ENCODE measurements around the gene SALL3.

The SALL3 gene

GRCh38 chr18:78996741-78997490 lies 17.3 kb downstream of the SALL3 start:
- Histone ChIP-seq H3K9ac (ENCODE audit: low read length) (no peak overlapping the region), H3K36me3 (ENCODE audit: control insufficient read depth, low read depth, low read length) (peaks cover 61% of the 10 kb centered on the region), H3K27me3 (ENCODE audit: control insufficient read depth, insufficient read depth, low read length) (no peaks in the 10 kb centered on the region), H3K4me1 (ENCODE audit: control insufficient read depth, low read depth, low read length) (no peaks in the 10 kb centered on the region), H3K4me3 (ENCODE audit: low read length) (no peak overlapping the region), H3K27ac (ENCODE audit: low read length) (no peak overlapping the region), H3K9me3 (ENCODE audit: control insufficient read depth, low read depth, low read length) (no peaks in the 10 kb centered on the region)

GRCh38 chr18:78998371-78999071 lies 18.9 kb downstream of the SALL3 start:
- H3K27ac ChIP-seq (ENCODE audit: low read length) = no peak overlapping the region
- no peak overlapping the region for H3K9ac ChIP-seq (ENCODE audit: low read length)
- H3K27me3 ChIP-seq (ENCODE audit: control insufficient read depth, insufficient read depth, low read length) = no peaks in the 10 kb centered on the region
- H3K4me3 ChIP-seq (ENCODE audit: low read length) = no peak overlapping the region
- no peaks in the 10 kb centered on the region for H3K4me1 ChIP-seq (ENCODE audit: control insufficient read depth, low read depth, low read length)
- peaks cover 67% of the 10 kb centered on the region for H3K36me3 ChIP-seq (ENCODE audit: control insufficient read depth, low read depth, low read length)
- H3K9me3 ChIP-seq (ENCODE audit: control insufficient read depth, low read depth, low read length) = no peaks in the 10 kb centered on the region

DNA sequence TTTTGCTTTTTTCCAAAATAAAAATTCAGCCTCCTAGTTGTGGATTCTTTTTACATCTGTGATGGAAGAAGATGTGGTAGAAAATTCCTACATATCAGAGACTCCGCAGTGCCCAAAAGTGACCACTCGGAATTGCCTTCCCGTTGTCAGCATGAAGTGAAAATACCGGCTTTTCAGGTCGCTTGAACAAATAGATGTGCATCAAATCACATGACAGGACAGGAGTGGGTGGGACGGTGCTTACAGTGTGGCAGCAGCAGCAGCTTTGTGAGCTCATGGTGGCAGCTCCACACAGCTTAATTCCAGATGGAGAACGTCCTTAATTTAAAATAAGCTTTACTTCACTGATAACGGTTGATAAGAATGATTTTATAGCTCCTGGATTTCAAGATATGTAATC lies 20.3 kb downstream of the SALL3 start:
- no peaks in the 10 kb centered on the region for H3K4me1 ChIP-seq (ENCODE audit: control insufficient read depth, low read depth, low read length)
- no peaks in the 10 kb centered on the region for H3K9me3 ChIP-seq (ENCODE audit: control insufficient read depth, low read depth, low read length)
- no peaks in the 10 kb centered on the region for H3K27me3 ChIP-seq (ENCODE audit: control insufficient read depth, insufficient read depth, low read length)
- H3K9ac ChIP-seq (ENCODE audit: low read length) = no peak overlapping the region
- no peak overlapping the region for H3K4me3 ChIP-seq (ENCODE audit: low read length)
- no peak overlapping the region for H3K27ac ChIP-seq (ENCODE audit: low read length)
- H3K36me3 ChIP-seq (ENCODE audit: control insufficient read depth, low read depth, low read length) = peaks cover 59% of the 10 kb centered on the region

GRCh38 chr18:79000997-79001396 lies 21.4 kb downstream of the SALL3 start:
- Histone ChIP-seq H3K27ac (ENCODE audit: low read length) (no peak overlapping the region), H3K36me3 (ENCODE audit: control insufficient read depth, low read depth, low read length) (peaks cover 49% of the 10 kb centered on the region)

GRCh38 chr18:79005653-79006052 lies 26.0 kb downstream of the SALL3 start:
- Histone ChIP-seq H3K36me3 (ENCODE audit: control insufficient read depth, low read depth, low read length) (peaks cover 11% of the 10 kb centered on the region), H3K9ac (ENCODE audit: low read length) (no peak overlapping the region), H3K4me3 (ENCODE audit: low read length) (no peak overlapping the region), H3K9me3 (ENCODE audit: control insufficient read depth, low read depth, low read length) (no peaks in the 10 kb centered on the region), H3K27ac (ENCODE audit: low read length) (no peak overlapping the region), H3K27me3 (ENCODE audit: control insufficient read depth, insufficient read depth, low read length) (no peaks in the 10 kb centered on the region), H3K4me1 (ENCODE audit: control insufficient read depth, low read depth, low read length) (no peaks in the 10 kb centered on the region)

More at GRCh38 chr18:79000997-79001396, 21.4 kb downstream of the SALL3 start:
- Histone ChIP-seq H3K4me1 (ENCODE audit: control insufficient read depth, low read depth, low read length) (no peaks in the 10 kb centered on the region), H3K27me3 (ENCODE audit: control insufficient read depth, insufficient read depth, low read length) (no peaks in the 10 kb centered on the region), H3K4me3 (ENCODE audit: low read length) (no peak overlapping the region), H3K9me3 (ENCODE audit: control insufficient read depth, low read depth, low read length) (no peaks in the 10 kb centered on the region), H3K9ac (ENCODE audit: low read length) (no peak overlapping the region)

DNA sequence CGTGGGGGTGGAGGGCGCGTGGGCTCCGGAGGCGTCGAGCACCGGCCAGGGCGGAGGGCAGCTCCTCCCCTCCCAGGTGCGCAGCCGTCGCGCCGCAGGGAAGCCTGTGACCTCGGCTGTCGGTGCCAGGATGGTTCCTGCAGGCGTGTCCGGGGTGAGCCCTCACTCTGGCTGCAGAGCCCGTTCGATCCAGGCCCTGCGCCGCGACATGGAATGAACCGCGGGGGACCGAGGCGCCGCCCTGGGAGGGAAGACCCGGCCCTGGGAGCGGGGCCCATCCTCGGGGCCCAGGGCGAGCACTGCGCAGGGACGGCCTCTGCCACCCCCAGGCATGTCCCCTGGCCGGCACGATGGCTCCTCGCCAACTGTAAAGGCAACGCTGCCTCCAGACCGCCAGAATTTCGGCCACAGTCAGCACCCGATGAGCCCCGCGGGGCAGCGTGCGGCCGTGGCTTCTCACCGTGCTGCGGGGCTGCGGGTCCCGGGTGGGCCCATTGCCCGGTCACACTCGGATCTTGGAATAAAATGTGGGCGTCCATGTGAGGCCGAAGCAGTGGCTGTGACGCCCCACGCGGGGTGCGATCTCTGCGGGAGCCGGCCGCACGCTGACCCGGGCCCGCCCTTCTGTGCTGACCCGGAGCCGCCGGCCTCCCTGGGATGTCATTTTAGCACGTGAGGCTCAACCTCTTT lies 26.6 kb downstream of the SALL3 start:
- no peak overlapping the region for H3K4me3 ChIP-seq (ENCODE audit: low read length)
- no peaks in the 10 kb centered on the region for H3K9me3 ChIP-seq (ENCODE audit: control insufficient read depth, low read depth, low read length)
- H3K9ac ChIP-seq (ENCODE audit: low read length) = no peak overlapping the region
- H3K4me1 ChIP-seq (ENCODE audit: control insufficient read depth, low read depth, low read length) = no peaks in the 10 kb centered on the region
- H3K27ac ChIP-seq (ENCODE audit: low read length) = no peak overlapping the region
- H3K27me3 ChIP-seq (ENCODE audit: control insufficient read depth, insufficient read depth, low read length) = no peaks in the 10 kb centered on the region
- H3K36me3 ChIP-seq (ENCODE audit: control insufficient read depth, low read depth, low read length) = peaks cover 11% of the 10 kb centered on the region

DNA sequence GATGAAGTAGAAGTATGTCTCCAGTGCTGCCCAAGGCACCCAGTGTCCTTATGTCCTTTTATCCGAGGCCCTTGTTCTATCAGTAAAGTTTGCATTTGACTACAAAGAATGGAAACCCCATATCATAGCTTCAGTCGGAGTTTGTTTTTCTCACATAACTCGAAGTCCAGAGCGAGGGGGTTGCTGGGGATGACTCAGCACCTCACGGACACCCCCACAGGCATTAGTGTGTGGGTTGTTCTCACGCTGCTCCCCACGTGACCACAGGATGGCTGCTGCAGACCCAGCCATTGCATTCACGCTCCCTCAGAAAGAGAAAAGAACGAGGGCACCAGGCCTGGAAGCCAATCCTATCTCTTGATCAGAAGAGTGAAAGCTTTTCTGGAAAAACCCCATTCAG lies 27.8 kb downstream of the SALL3 start:
- H3K4me1 ChIP-seq (ENCODE audit: control insufficient read depth, low read depth, low read length) = no peaks in the 10 kb centered on the region
- no peaks in the 10 kb centered on the region for H3K27me3 ChIP-seq (ENCODE audit: control insufficient read depth, insufficient read depth, low read length)
- H3K36me3 ChIP-seq (ENCODE audit: control insufficient read depth, low read depth, low read length) = peaks cover 9% of the 10 kb centered on the region
- no peaks in the 10 kb centered on the region for H3K9me3 ChIP-seq (ENCODE audit: control insufficient read depth, low read depth, low read length)
- no peak overlapping the region for H3K27ac ChIP-seq (ENCODE audit: low read length)
- no peak overlapping the region for H3K4me3 ChIP-seq (ENCODE audit: low read length)
- H3K9ac ChIP-seq (ENCODE audit: low read length) = no peak overlapping the region

GRCh38 chr18:79008356-79008940 lies 28.8 kb downstream of the SALL3 start:
- no peaks in the 10 kb centered on the region for H3K9me3 ChIP-seq (ENCODE audit: control insufficient read depth, low read depth, low read length)
- no peak overlapping the region for H3K4me3 ChIP-seq (ENCODE audit: low read length)
- H3K27ac ChIP-seq (ENCODE audit: low read length) = no peak overlapping the region
- no peaks in the 10 kb centered on the region for H3K27me3 ChIP-seq (ENCODE audit: control insufficient read depth, insufficient read depth, low read length)
- no peak overlapping the region for H3K9ac ChIP-seq (ENCODE audit: low read length)
- H3K4me1 ChIP-seq (ENCODE audit: control insufficient read depth, low read depth, low read length) = no peaks in the 10 kb centered on the region
- no peaks in the 10 kb centered on the region for H3K36me3 ChIP-seq (ENCODE audit: control insufficient read depth, low read depth, low read length)

DNA sequence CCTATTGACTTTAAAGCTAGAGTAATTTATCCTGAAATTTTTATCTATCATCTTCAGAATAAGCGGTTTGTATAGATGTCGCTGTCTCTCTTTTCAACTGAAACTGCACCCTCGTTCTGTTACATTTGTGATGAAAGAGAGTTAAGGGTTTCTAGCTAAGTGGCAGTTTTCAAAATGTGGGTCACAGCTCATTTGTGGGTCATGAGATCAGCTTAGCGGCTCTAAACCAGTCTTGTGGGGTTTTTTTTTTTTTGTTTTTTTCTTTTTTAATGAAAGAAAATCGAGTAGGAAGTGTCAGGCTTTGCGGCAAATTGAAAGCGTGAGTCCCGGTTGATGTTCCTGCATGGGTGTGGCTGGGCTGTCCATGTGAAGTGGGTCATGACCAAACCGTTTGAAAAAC lies 31.2 kb downstream of the SALL3 start:
- no peak overlapping the region for H3K4me3 ChIP-seq (ENCODE audit: low read length)
- no peak overlapping the region for H3K27ac ChIP-seq (ENCODE audit: low read length)
- H3K4me1 ChIP-seq (ENCODE audit: control insufficient read depth, low read depth, low read length) = no peaks in the 10 kb centered on the region
- H3K36me3 ChIP-seq (ENCODE audit: control insufficient read depth, low read depth, low read length) = no peaks in the 10 kb centered on the region
- no peak overlapping the region for H3K9ac ChIP-seq (ENCODE audit: low read length)
- no peaks in the 10 kb centered on the region for H3K27me3 ChIP-seq (ENCODE audit: control insufficient read depth, insufficient read depth, low read length)
- no peaks in the 10 kb centered on the region for H3K9me3 ChIP-seq (ENCODE audit: control insufficient read depth, low read depth, low read length)

- no peaks in the 10 kb centered on the region for H3K27me3 ChIP-seq (ENCODE audit: control insufficient read depth, insufficient read depth, low read length)
- H3K4me3 ChIP-seq (ENCODE audit: low read length) = no peak overlapping the region
- H3K27ac ChIP-seq (ENCODE audit: low read length) = no peak overlapping the region
- no peaks in the 10 kb centered on the region for H3K4me1 ChIP-seq (ENCODE audit: control insufficient read depth, low read depth, low read length)
- H3K9ac ChIP-seq (ENCODE audit: low read length) = no peak overlapping the region
- H3K9me3 ChIP-seq (ENCODE audit: control insufficient read depth, low read depth, low read length) = no peaks in the 10 kb centered on the region
- no peaks in the 10 kb centered on the region for H3K36me3 ChIP-seq (ENCODE audit: control insufficient read depth, low read depth, low read length)
Observed at GRCh38 chr18:79011300-79011870, 31.8 kb downstream of the SALL3 start.

DNA sequence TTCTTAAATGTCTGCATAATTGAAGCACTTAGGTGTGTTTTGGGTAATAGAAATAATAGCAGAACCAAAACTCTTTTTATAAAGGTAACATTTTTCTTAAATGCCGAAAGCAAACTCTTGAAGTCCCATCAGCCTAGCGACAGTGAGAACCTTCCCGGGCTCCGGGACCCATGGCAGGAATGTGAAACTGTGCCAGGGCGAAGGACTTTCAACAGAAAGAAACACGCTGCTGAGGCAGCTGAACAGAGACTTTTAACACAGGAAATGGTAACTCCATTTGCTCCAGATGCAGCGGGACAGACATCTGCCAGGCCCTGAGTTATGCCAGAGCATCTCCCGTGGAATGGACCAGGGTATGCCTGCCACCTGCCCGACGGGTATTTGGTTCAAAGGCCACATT lies 34.3 kb downstream of the SALL3 start:
- Histone ChIP-seq H3K9ac (ENCODE audit: low read length) (no peak overlapping the region), H3K36me3 (ENCODE audit: control insufficient read depth, low read depth, low read length) (no peaks in the 10 kb centered on the region), H3K27me3 (ENCODE audit: control insufficient read depth, insufficient read depth, low read length) (no peaks in the 10 kb centered on the region), H3K27ac (ENCODE audit: low read length) (no peak overlapping the region), H3K9me3 (ENCODE audit: control insufficient read depth, low read depth, low read length) (no peaks in the 10 kb centered on the region), H3K4me1 (ENCODE audit: control insufficient read depth, low read depth, low read length) (no peaks in the 10 kb centered on the region), H3K4me3 (ENCODE audit: low read length) (no peak overlapping the region)

All from iPS-18a (cell line).